Measurements from ENCODE around the gene ACP1. TPM values are rescaled to one million over a fixed set of nuclear protein-coding genes. Genes with fewer than 3 reads are reported as not detected.

The ACP1 gene
- 113 to 118 TPM (median 116 TPM) in 3 replicates for total RNA-seq

GRCh38 chr2:264493-265468, at the start of gene ACP1:
ACP1 (plus strand) TSS chr2:264947; CDS start chr2:264965, 18 bp downstream.
- Mint-ChIP-seq H3K36me3 (peaks cover 3% of the 10 kb centered on the region), H3K4me3 (peak within 1 kb of the TSS; percentile 92), H3K27me3 (ENCODE audit: low read depth) (no peaks in the 10 kb centered on the region), H3K27ac (peak within 1 kb of the TSS; percentile 97), H3K4me1 (peaks cover 41% of the 10 kb centered on the region), H3K9me3 (no peaks in the 10 kb centered on the region)
- DNase-seq (ENCODE audit: low spot score in 2 of 2, unreplicated experiment in 2 of 2) = peak; percentile 91 to 95
- TF ChIP-seq CTCF (IDR thresholded peaks at IDR 0.05; ENCODE audit: unreplicated experiment) = no peak

- no peak for DNase-seq (ENCODE audit: low spot score in 2 of 2, unreplicated experiment in 2 of 2)
- no peak overlapping the region for H3K27ac Mint-ChIP-seq
- no peak overlapping the region for H3K4me3 Mint-ChIP-seq
- no peak for TF ChIP-seq CTCF (IDR thresholded peaks at IDR 0.05; ENCODE audit: unreplicated experiment)
- peaks cover 11% of the 10 kb centered on the region for H3K9me3 Mint-ChIP-seq
- peaks cover 14% of the 10 kb centered on the region for H3K36me3 Mint-ChIP-seq
- H3K4me1 Mint-ChIP-seq = no peaks in the 10 kb centered on the region
- H3K27me3 Mint-ChIP-seq (ENCODE audit: low read depth) = peaks cover 2% of the 10 kb centered on the region
These were observed 48.7 kb upstream of the ACP1 start for GRCh38 chr2:216068-216467.

GRCh38 chr2:223451-223850, 41.3 kb upstream of the ACP1 start:
- Mint-ChIP-seq H3K9me3 (peaks cover 4% of the 10 kb centered on the region), H3K4me1 (no peaks in the 10 kb centered on the region), H3K27me3 (ENCODE audit: low read depth) (no peaks in the 10 kb centered on the region), H3K4me3 (no peak overlapping the region), H3K36me3 (peaks cover 45% of the 10 kb centered on the region), H3K27ac (no peak overlapping the region)
- no peak for TF ChIP-seq CTCF (IDR thresholded peaks at IDR 0.05; ENCODE audit: unreplicated experiment)
- no peak for DNase-seq (ENCODE audit: low spot score in 2 of 2, unreplicated experiment in 2 of 2)

GRCh38 chr2:223971-224760, 40.6 kb upstream of the ACP1 start:
- Mint-ChIP-seq H3K9me3 (peaks cover 4% of the 10 kb centered on the region), H3K4me3 (no peak overlapping the region), H3K27ac (no peak overlapping the region), H3K36me3 (peaks cover 53% of the 10 kb centered on the region), H3K27me3 (ENCODE audit: low read depth) (no peaks in the 10 kb centered on the region), H3K4me1 (no peaks in the 10 kb centered on the region)
- no peak for DNase-seq (ENCODE audit: low spot score in 2 of 2, unreplicated experiment in 2 of 2)
- TF ChIP-seq CTCF (IDR thresholded peaks at IDR 0.05; ENCODE audit: unreplicated experiment) = no peak

- TF ChIP-seq CTCF (IDR thresholded peaks at IDR 0.05; ENCODE audit: unreplicated experiment) = no peak
- H3K4me3 Mint-ChIP-seq = no peak overlapping the region
- H3K27ac Mint-ChIP-seq = no peak overlapping the region
- H3K4me1 Mint-ChIP-seq = no peaks in the 10 kb centered on the region
- no peaks in the 10 kb centered on the region for H3K27me3 Mint-ChIP-seq (ENCODE audit: low read depth)
- H3K36me3 Mint-ChIP-seq = peaks cover 46% of the 10 kb centered on the region
- DNase-seq (ENCODE audit: low spot score in 2 of 2, unreplicated experiment in 2 of 2) = no peak
- peaks cover 4% of the 10 kb centered on the region for H3K9me3 Mint-ChIP-seq
These were observed 36.6 kb upstream of the ACP1 start for GRCh38 chr2:228115-228514.
